ENCODE results near the gene RPL35. TPM values are rescaled to one million over a fixed set of nuclear protein-coding genes. Genes with fewer than 3 reads are reported as not detected.
A peak's percentile ranks its signal among the peaks of the same experiment; 100 is the strongest.

Gene RPL35
- total RNA-seq, 1 donor from 2014 or later = 706 TPM

DNA sequence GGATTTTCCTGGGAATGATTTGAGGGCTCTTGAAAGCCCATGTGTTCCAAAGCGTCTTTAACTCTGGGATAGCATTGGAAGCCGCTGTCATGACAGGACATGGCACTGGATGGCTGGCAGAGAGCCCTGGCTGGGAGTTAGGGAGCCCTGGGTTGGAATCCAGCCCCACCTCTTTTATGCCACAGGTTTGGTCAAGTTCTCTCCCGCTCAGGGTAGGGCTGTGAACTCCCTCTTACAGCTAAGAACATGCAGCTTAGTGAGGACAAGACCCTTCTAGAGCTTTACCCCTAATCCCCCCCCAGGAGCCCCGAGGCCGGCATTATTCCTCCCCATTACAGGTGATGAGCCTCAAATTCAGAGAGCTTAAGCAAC, 47.6 kb downstream of the RPL35 start:
- Mint-ChIP-seq H3K36me3 (ENCODE audit: low read depth) (no peaks in the 10 kb centered on the region), H3K4me3 (ENCODE audit: unreplicated experiment) (no peak overlapping the region), H3K9me3 (ENCODE audit: low read depth) (no peaks in the 10 kb centered on the region), H3K27ac (ENCODE audit: unreplicated experiment) (peak overlapping the region; percentile 98), H3K4me1 (ENCODE audit: low read depth) (peaks cover 57% of the 10 kb centered on the region), H3K27me3 (ENCODE audit: low read depth) (no peaks in the 10 kb centered on the region)
- DNase-seq (ENCODE audit: low spot score) = no peak
- TF ChIP-seq, protein P1, sequence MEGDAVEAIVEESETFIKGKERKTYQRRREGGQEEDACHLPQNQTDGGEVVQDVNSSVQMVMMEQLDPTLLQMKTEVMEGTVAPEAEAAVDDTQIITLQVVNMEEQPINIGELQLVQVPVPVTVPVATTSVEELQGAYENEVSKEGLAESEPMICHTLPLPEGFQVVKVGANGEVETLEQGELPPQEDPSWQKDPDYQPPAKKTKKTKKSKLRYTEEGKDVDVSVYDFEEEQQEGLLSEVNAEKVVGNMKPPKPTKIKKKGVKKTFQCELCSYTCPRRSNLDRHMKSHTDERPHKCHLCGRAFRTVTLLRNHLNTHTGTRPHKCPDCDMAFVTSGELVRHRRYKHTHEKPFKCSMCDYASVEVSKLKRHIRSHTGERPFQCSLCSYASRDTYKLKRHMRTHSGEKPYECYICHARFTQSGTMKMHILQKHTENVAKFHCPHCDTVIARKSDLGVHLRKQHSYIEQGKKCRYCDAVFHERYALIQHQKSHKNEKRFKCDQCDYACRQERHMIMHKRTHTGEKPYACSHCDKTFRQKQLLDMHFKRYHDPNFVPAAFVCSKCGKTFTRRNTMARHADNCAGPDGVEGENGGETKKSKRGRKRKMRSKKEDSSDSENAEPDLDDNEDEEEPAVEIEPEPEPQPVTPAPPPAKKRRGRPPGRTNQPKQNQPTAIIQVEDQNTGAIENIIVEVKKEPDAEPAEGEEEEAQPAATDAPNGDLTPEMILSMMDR (IDR thresholded peaks at IDR 0.05) = no peak

DNA sequence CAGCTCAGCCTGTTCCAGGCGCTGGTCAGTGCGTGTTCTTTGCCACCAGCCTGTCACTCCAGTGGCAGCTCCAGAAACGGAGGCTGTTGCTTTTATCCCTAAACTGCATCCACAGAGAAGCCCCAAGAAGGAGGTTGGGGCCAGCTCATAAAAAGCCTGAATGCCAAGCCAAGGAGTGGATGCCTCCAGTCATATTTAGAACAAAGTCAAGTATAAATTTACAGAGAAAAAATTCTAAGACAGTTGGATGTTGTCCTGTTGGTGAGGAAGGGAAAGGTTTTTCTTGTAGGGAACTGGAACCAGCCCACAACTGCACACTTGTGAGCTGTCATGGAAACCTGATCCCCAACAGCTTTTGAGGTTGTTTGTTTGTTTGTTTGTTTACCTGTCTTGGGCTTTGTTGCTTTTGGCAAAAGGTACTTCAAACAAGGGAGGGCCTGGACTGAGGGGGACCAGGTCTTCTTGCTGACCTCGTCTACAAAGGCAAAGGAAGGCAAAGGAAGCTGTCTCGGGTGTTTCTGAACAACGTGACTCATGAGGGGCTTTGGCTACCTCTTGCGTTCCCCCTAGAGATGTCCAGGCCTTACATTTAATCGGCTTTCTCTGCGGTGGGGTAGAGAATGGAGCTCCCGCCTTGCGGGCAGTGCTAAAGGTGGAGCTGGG, 48.1 kb downstream of the RPL35 start:
- no peak overlapping the region for H3K4me3 Mint-ChIP-seq (ENCODE audit: unreplicated experiment)
- H3K4me1 Mint-ChIP-seq (ENCODE audit: low read depth) = peaks cover 53% of the 10 kb centered on the region
- peak overlapping the region; percentile 98 for H3K27ac Mint-ChIP-seq (ENCODE audit: unreplicated experiment)
- no peak for DNase-seq (ENCODE audit: low spot score)
- TF ChIP-seq, protein P1 (IDR thresholded peaks at IDR 0.05) = no peak
- H3K36me3 Mint-ChIP-seq (ENCODE audit: low read depth) = no peaks in the 10 kb centered on the region
- H3K9me3 Mint-ChIP-seq (ENCODE audit: low read depth) = no peaks in the 10 kb centered on the region
- H3K27me3 Mint-ChIP-seq (ENCODE audit: low read depth) = no peaks in the 10 kb centered on the region

DNA sequence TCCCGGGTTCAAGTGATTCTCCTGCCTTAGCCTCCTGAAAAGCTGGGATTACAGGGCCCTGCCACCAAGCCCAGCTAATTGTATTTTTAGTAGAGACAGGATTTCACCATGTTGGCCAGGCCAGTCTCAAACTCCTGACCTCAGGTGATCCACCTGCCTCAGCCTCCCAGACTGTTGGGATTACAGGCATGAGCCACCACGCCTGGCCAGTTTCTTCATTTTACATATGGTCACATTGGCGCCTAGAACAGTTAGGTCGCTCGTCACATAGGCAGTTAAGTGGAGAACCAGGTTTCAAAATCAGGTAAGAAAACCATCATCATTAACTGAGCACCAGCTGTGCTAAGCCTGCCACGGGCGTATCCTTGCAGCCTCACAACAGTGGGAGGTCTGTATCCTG, 48.7 kb downstream of the RPL35 start:
- Mint-ChIP-seq H3K9me3 (ENCODE audit: low read depth) (no peaks in the 10 kb centered on the region), H3K4me3 (ENCODE audit: unreplicated experiment) (peak overlapping the region; percentile 2), H3K4me1 (ENCODE audit: low read depth) (peaks cover 51% of the 10 kb centered on the region), H3K27ac (ENCODE audit: unreplicated experiment) (peak overlapping the region; percentile 98), H3K27me3 (ENCODE audit: low read depth) (no peaks in the 10 kb centered on the region), H3K36me3 (ENCODE audit: low read depth) (peaks cover 5% of the 10 kb centered on the region)
- TF ChIP-seq, protein P1 (IDR thresholded peaks at IDR 0.05) = no peak
- DNase-seq (ENCODE audit: low spot score) = no peak

DNA sequence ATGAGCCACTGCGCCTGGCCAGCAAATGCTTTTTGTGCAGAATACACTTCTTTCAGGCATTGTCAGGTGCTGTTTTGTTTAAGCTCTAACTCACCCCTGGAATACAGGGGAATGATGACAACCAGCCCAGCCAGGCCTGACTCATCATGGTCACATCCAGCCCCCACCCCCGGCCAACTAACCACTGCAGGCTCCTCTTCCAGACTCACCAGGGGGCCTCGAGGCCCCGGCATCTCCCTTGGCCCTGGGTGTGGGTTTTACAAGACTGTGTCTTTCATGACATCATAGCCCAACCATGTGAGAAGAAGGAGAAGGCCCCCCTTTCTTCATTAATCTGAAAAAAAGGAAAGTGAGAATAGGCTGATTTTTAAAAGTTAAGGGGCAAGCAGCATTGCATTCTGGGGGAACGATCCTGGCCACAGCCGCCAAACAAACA, 49.3 kb downstream of the RPL35 start:
- H3K27ac Mint-ChIP-seq (ENCODE audit: unreplicated experiment) = peak overlapping the region; percentile 98

DNA sequence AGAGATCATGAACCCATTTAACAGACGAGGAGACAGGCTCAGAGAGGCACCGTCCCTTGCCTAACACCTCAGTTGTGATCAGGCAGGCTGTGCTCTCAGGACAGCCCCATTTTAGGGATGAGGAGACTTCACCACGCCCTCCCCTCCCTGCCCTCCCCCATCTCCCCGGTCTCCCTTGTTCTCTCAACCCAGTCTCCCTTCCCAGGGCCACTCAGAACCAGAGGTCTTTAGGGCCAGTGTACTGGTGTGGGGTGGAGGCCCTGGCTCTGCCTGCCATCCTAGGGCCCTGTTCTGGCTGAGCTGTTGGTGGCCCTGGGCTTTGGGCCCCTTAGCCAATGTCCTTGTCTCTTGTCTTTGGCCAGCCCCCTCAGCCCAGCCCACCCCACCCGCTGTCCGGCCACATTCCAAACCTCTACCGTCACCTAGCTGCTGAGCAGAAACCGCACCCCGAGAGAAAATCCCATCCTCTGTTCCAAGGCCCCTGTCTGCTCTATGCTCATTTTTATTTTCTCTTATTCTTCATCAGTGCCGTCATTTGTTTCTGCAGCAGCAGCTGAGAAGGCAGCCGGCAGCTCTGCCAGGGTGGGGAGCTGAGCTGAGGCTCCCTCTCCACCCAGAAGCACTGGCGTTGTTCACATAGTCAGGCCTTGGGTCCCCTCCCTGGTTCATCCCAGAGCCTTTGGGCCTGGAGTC, 50.9 kb downstream of the RPL35 start:
- no peak for DNase-seq (ENCODE audit: low spot score)
- H3K27ac Mint-ChIP-seq (ENCODE audit: unreplicated experiment) = peak overlapping the region; percentile 98
- H3K4me1 Mint-ChIP-seq (ENCODE audit: low read depth) = peaks cover 50% of the 10 kb centered on the region
- TF ChIP-seq, protein P1 (IDR thresholded peaks at IDR 0.05) = peak; percentile 41
- no peaks in the 10 kb centered on the region for H3K9me3 Mint-ChIP-seq (ENCODE audit: low read depth)
- peaks cover 5% of the 10 kb centered on the region for H3K36me3 Mint-ChIP-seq (ENCODE audit: low read depth)
- H3K27me3 Mint-ChIP-seq (ENCODE audit: low read depth) = no peaks in the 10 kb centered on the region
- H3K4me3 Mint-ChIP-seq (ENCODE audit: unreplicated experiment) = no peak overlapping the region

More for the DNA sequence above, 49.3 kb downstream of the RPL35 start:
- Mint-ChIP-seq H3K27me3 (ENCODE audit: low read depth) (no peaks in the 10 kb centered on the region), H3K4me1 (ENCODE audit: low read depth) (peaks cover 50% of the 10 kb centered on the region), H3K36me3 (ENCODE audit: low read depth) (peaks cover 5% of the 10 kb centered on the region), H3K4me3 (ENCODE audit: unreplicated experiment) (peak overlapping the region; percentile 2), H3K9me3 (ENCODE audit: low read depth) (no peaks in the 10 kb centered on the region)
- TF ChIP-seq, protein P1 (IDR thresholded peaks at IDR 0.05) = peak; percentile 16
- no peak for DNase-seq (ENCODE audit: low spot score)
